ENCODE results near the gene ZNF516.

The ZNF516 gene

GRCh38 chr18:76507830-76508385 is 12.9 kb upstream of the ZNF516 start:
- DNase-seq: no peak

GRCh38 chr18:76506974-76507764 is 12.1 kb upstream of the ZNF516 start:
- no peak for DNase-seq

- no peak for DNase-seq
These were observed 11.4 kb upstream of the ZNF516 start for GRCh38 chr18:76506395-76506794.

DNA sequence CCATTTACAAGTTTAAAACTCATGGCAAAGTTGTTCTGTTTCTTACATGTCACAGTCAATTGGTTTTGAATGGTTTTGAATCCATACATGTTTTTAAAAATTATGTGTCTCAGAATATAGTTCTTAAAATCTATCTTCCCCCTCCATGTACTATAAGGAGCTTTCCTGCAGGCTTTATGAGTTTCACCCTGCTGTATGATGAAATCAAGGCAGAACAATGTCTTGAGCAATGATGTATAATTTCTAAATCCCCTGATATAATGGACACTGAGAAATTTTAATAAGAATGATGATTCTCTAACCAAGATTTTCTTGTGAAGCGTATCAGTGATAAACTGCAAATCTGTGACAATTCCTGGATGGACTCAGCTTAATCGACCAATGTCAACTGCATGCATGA is 10.6 kb upstream of the ZNF516 start:
- no peak for DNase-seq

GRCh38 chr18:76504749-76505148 is 9.7 kb upstream of the ZNF516 start:
- DNase-seq: no peak

DNA sequence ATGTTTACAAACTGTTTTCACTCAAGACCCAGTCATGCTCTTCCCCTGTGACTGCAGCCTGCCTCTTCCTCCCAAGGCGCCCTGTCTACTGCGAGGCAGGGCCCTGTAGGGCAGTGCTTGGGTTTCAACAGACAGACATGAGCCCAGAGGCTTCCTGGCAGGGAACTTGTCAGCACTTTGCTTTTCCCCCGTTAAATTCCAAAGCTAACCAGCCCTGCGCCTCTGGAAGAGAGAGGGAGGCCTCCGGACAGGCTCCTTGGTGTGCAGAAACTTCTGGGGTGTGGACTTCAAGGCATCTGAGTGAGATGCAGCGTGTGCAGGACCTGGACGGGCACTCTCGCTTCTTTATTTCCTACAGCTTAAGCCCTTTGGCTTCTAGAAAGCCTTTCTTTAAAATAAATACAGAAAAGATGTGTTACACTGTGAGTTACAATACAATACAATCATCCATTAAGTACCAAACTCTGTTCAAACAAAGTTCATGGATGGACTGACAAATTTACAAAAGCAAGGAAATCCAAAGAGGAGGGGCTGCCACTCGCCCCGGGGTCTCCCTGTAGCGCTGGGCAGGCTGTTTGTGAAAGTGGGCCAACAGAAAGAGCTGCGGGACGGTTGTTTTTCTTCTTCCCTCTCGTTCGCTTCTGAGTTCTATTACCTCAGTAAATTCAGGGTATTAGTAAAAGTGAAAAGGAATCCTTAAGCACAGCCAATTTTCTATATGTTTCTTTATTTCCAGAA is 8.8 kb upstream of the ZNF516 start:
- DNase-seq: no peak

GRCh38 chr18:76502551-76502950 is 7.5 kb upstream of the ZNF516 start:
- DNase-seq: no peak

GRCh38 chr18:76499637-76500340 is 4.7 kb upstream of the ZNF516 start:
- no peak for DNase-seq

- DNase-seq: no peak
These were observed 4.0 kb upstream of the ZNF516 start for GRCh38 chr18:76499021-76499420.

GRCh38 chr18:76498064-76498463 is 3.0 kb upstream of the ZNF516 start:
- no peak for DNase-seq

GRCh38 chr18:76497021-76497420 is 2.0 kb upstream of the ZNF516 start:
- no peak for DNase-seq

GRCh38 chr18:76496194-76496890 is 1.3 kb upstream of the ZNF516 start:
- DNase-seq: peak; percentile 62

- peak; percentile 54 for DNase-seq
These were observed 572 bp upstream of the ZNF516 start for GRCh38 chr18:76495435-76496193.

DNA sequence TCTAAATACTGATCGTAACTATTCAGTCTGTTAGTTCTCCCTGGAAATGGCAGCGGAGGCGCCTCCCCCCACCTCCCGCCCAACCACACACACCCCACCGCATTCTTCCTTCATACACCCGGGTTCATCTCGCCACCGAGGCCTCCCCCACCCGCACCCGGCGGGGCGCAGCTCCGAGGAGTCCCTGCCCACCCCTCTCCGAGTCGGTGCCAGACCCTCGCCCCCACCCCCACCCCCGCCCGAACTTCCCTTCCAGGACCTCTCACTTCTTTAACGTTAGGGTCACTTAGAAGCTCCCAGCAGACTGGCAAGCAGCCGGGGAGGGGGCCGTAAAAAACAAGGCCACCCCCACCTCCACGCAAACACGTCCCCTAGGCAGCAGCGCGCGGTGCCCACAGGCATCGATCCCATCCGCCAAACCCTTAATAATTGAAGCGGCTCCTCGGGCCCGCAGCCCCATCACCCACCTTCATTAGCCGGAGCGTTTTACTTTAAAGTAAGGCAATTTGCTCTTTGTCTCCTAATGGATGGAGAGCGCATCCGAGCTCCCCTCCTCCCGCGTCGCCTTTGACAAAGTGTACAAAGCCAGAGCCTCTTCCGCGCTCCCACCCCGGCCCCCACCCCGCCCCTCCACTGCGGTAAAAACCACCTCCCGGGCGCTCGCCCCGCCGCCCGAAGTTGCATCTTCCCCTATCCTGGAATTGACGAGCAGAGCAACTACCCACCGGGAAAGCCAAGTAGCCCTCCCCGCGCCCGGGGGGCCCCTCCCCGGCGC is 624 bp downstream of the ZNF516 start:
- DNase-seq: peak; percentile 44

- peak; percentile 69 for DNase-seq
These were observed 1.6 kb downstream of the ZNF516 start for GRCh38 chr18:76493213-76494161.

DNA sequence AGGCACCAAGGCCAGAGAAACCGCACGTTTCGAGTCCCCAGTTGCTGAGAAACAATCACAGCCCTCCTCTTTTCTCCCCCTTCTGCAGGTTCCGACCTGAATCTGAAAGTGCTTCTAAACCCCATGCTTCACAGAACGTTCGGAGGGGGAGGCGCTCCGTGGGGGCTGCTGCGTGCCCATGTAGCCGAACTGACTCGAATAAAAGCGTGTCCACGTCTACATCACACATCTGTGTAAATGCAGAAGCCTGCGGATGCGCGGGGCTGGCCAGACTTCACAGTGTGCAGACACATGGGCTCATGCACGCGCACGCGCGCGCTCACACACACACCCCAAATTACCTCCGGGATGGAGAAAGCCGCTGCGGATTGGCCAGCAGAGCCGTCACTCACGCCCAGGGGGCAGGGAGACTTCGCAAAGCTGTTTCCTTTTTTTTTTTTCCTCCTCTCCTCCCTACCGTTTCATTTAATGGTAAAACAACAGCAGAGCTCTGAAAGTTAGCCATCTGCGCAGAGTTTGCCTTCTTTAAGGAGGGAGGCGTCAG is 2.3 kb downstream of the ZNF516 start:
- peak; percentile 84 for DNase-seq

DNA sequence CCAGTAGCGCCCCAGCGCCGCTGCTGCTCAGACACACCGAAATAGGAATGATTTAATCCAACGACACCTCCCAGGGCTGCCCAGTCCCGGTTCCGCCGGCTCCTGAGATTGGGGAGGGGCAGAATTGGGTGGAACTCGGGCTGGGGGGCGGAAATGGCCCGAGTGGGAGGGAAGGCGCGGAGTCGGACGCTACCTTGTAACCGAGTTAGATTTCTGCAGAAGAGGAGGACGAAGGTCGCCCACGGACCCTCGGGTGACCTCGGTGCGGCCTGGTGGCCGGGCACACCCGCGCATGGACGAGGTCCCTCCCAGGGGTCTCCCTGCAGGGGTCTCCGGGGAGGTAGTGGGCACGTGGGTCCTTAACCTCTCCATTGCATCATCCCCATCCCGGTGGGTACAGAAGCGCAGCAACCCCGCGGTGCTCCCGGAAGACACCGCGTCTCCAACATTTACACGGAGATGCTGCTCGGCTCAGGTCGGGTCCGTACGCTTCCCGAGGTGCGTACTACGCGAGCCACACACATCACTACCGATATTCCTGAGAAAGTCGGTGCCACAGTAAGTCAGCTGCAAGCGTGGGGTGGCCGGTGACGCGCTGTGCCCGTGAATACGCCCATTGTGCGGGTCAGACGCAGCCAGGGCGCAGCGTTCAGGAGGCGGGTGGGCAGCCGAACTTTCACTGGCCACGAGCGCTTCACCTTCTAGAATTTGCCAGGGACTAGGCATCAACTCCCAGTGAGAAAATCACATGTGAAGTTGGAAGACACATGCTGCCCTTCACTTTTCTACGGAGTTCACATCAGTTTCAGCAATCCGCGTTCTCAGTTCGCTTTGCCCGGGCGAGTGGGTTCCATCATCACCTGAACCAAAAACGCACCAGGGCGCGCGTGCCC is 3.0 kb downstream of the ZNF516 start:
- peak; percentile 44 for DNase-seq

DNA sequence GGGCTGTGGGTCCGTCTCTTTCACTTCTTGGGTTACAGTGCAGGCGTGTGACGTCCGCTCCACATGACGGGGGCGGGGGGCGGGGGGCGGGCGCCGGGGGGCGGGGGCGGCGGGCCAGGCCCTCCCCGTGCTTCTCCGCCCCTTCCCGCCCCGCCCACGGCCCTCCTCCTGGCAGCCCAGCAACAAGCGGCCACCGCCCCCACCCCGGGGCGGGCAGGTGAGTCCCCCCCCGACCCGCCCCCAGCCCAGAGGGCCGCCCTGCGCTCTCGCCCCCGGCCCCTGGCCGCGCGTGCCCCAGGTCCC is 3.6 kb downstream of the ZNF516 start:
- DNase-seq: peak; percentile 37
